IPS DF 6.9 (cell line): ENCODE data around the gene SRSF8.

Experiments
- DNase-seq: peaks from one replicate; pipeline ENCODE4 v3.0.0-alpha.2; 2013; ENCODE audit warnings: low read depth, low spot score
- H3K27ac ChIP-seq: one replicate; pipeline ENCODE4 v1.5.1; 2013; ENCODE audit warnings: low read length, control low read depth
- H3K27me3 ChIP-seq: 2 replicates; pipeline ENCODE4 v1.6.1; 2013; ENCODE audit warnings: mild to moderate bottlenecking, low read length; ENCODE audit not compliant: control insufficient read depth, insufficient read depth
- H3K36me3 ChIP-seq: 2 replicates; pipeline ENCODE4 v1.6.1; 2013; ENCODE audit warnings: low read length; ENCODE audit not compliant: control insufficient read depth, insufficient read depth
- H3K4me1 ChIP-seq: 2 replicates; pipeline ENCODE4 v1.6.1; 2013; ENCODE audit warnings: low read length; ENCODE audit not compliant: control insufficient read depth, insufficient read depth
- H3K4me3 ChIP-seq: 2 replicates; pipeline ENCODE4 v1.5.1; 2013; ENCODE audit warnings: mild to moderate bottlenecking, low read length
- H3K9me3 ChIP-seq: 2 replicates; pipeline ENCODE4 v1.6.1; 2013; ENCODE audit warnings: low read length, inconsistent platforms; ENCODE audit not compliant: control insufficient read depth, insufficient read depth
- WGBS: extraction: QIAGEN DNeasy Blood & Tissue Kit; methylation state at CpG from one replicate; pipeline ENCODE4 v1.1.7; 2013; ENCODE audit warnings: mixed read lengths, missing lambda C conversion rate; ENCODE audit not compliant: insufficient read length, insufficient coverage; 5-methylcytosine and 5-hydroxymethylcytosine counted together

The SRSF8 gene

DNA sequence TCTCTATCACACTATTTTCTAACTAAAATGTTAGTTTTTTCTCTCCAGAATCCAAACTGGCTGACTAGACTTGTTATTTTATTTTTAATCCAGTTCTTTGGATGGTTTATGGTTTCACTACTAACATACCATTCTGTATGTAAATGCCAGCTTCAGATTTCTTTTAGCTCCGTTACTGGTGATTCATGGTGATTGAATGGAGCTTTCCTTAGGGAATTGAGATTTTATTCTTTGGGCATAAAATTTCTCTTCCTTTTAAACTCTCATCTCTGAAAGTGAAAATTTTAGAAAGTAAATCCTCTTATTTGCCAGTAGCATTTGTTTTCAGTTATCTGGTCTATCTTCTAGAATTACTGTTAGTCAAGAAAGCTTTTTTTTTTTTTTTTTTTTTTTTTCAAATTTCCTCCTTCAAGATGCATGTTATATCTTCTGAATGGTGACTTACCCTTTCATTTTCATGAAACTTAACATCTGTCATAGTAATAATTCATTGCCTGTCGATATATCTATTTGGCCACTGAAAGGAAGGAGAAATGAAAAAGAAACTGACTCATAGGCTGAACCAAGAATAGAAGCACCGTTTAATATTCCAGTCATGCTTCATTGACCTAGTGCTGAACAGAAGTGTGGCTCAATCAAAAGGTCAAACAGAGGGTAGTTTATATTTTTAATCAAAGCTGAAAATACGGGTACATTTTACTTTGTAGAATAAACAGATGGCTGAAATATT is 29.3 kb downstream of the SRSF8 start:
- H3K27ac ChIP-seq, result no peak overlapping the region
- no peak overlapping the region for H3K4me3 ChIP-seq
- peaks cover 9% of the 10 kb centered on the region for H3K27me3 ChIP-seq
- DNase-seq, result no peak
- H3K4me1 ChIP-seq, result no peaks in the 10 kb centered on the region; the same call in 1 of the 2 replicates
- H3K9me3 ChIP-seq, result no peaks in the 10 kb centered on the region
- H3K36me3 ChIP-seq, result no peaks in the 10 kb centered on the region
- no CpG with 5 or more reads among the region's 4 CpGs for WGBS

DNA sequence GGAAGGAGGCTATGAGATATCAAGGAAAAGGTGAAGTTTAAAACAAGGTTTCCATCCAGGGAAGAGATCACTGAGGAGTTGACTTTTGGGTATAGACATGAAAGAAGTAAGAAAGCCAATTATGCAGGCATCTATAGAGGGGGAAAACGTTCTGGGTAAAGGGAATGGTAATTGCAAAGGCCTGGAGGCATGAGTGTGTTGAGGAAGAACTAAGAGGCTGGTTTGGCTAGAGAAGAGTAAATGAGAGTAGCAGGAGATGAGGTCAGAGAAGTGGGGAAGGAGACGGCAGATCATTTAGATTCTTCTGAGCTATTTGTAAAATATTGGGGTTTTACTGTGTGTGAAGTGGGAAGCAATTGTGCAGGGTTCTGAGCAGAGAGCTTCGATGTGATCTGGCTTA is 30.5 kb downstream of the SRSF8 start:
- whole genome bisulfite sequencing, result no CpG with 5 or more reads among the region's 3 CpGs
- H3K4me1 ChIP-seq, result no peaks in the 10 kb centered on the region; the same call in 1 of the 2 replicates
- H3K27me3 ChIP-seq, result no peaks in the 10 kb centered on the region; the same call in 1 of the 2 replicates
- H3K4me3 ChIP-seq, result no peak overlapping the region
- DNase-seq, result no peak
- no peaks in the 10 kb centered on the region for H3K36me3 ChIP-seq
- H3K27ac ChIP-seq, result no peak overlapping the region
- no peaks in the 10 kb centered on the region for H3K9me3 ChIP-seq

DNA sequence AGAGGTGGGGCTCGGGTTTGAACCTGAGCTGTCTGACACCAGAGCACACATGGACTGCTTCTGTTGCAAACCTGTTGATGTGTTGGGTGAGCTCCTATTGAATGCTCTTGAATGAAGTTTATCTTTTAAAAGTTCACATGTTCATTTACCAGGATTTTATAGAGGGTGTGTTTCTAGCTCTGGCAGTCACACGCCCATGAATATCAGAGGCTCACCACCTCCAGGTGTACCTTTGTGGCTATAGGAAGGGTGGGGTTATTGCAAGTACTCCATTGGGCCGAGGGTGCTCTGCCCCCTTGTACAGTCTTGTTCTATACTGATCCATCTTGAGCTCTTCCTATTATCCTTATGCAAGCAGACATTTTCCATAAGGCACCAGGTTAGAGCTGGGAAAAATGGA is 32.1 kb downstream of the SRSF8 start:
- WGBS, result no CpG with 5 or more reads among the region's 3 CpGs
- Histone ChIP-seq H3K36me3 (no peaks in the 10 kb centered on the region), H3K4me1 (no peaks in the 10 kb centered on the region), H3K27ac (no peak overlapping the region), H3K27me3 (no peaks in the 10 kb centered on the region), H3K4me3 (no peak overlapping the region), H3K9me3 (no peaks in the 10 kb centered on the region)
- DNase-seq, result no peak

DNA sequence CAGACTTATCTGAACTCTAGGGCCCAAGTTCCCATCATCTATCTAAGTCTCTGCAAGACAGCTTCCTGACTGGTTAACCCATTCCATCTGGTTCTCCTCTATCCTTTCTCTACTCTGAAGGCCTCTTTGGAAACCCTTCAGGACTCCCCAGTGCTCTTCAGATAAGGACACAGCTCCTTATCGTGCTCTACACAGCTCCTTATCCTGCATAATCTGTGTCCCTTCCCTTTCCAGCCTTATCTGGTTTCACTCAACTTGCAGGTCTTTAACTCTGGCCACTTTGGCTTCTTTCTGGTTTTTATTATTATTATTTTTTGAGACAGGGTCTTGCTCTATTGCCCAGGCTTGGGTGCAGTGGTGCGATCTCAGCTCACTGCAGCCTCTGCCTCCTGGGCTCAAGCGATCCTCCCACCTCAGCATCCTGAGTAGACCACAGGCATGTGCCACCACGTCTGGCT is 33.5 kb downstream of the SRSF8 start:
- H3K27ac ChIP-seq, result no peak overlapping the region
- H3K4me3 ChIP-seq, result no peak overlapping the region
- H3K36me3 ChIP-seq, result no peaks in the 10 kb centered on the region
- no CpG with 5 or more reads among the region's 4 CpGs for WGBS
- no peak for DNase-seq
- no peaks in the 10 kb centered on the region for H3K9me3 ChIP-seq
- no peaks in the 10 kb centered on the region for H3K27me3 ChIP-seq
- H3K4me1 ChIP-seq, result no peaks in the 10 kb centered on the region

DNA sequence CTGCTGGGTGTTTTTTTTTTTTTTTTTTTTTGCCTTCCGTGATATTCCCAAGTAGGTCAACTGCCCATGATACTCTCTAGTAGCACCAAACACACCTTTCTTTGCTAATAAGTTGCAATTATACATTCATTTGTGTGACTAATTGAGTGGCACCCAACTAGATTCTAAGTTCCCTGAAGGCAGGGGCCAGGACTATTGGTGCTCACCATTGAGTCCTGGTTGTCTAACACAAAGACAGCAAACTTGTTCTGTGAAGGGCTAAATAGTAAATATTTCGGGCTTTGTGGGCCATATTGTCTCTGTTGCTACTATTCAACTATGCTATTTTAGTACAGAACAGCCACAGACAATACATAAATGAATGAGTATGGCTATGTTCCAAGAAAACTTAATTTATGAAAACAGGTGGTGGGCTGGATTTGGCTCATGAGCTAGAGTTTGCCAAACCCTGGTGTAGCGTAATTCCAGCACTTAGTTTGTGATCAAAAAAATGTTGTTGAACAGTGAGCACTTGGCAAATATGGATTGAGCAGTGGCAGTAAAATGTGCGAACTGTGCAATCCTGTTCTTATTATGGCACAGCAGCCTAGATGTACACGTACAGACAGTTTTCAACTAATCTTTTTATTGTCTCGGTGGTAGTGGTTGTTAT is 34.3 kb downstream of the SRSF8 start:
- Histone ChIP-seq H3K36me3 (no peaks in the 10 kb centered on the region), H3K4me3 (no peak overlapping the region), H3K4me1 (no peaks in the 10 kb centered on the region), H3K9me3 (no peaks in the 10 kb centered on the region), H3K27ac (no peak overlapping the region), H3K27me3 (no peaks in the 10 kb centered on the region)
- no peak for DNase-seq
- no CpG with 5 or more reads among the region's 6 CpGs for WGBS

DNA sequence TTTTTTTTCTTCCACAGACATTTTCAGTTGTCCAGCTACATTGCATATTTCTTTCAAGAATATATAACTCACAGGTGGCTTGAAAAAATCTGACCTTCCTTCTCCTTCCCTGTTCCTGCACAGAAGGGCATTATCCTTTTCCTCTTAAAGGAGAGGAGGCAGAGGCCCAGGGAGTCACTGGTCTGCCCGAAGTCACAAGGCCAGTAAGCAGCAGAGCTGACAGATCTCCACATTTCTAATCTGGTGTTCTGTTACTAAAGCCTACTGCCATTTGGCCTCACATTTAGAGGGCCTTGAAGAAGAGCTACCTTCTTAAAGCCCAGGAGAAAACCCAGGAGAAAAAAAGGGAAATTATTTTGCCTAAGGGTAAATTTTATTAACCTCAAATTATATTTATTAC is 35.2 kb downstream of the SRSF8 start:
- Histone ChIP-seq H3K4me1 (no peaks in the 10 kb centered on the region), H3K4me3 (no peak overlapping the region), H3K27ac (no peak overlapping the region), H3K27me3 (no peaks in the 10 kb centered on the region), H3K36me3 (no peaks in the 10 kb centered on the region), H3K9me3 (no peaks in the 10 kb centered on the region)
- no CpG with 5 or more reads among the region's 1 CpG for WGBS
- DNase-seq, result no peak

DNA sequence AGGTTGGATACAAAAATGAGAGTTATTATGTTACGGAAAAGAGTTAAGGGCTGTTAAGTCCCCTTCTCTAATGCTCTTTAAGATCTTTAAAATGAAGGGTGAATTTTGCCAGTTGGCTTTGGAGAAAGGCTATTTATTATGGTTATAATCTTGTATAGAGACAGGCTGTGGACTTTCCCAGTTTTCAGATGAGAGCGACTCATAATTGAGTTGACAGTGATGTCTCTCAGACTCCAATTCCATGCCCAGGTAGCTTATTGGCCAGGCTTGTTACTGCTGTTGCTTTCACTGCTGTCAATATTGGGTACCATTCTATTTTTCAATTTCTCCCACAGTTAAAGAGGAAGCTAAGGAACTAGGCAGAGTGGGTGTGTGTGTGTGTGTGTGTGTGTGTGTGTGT is 36.0 kb downstream of the SRSF8 start:
- no peak overlapping the region for H3K4me3 ChIP-seq
- H3K4me1 ChIP-seq, result no peaks in the 10 kb centered on the region
- H3K27me3 ChIP-seq, result no peaks in the 10 kb centered on the region
- H3K9me3 ChIP-seq, result no peaks in the 10 kb centered on the region
- H3K27ac ChIP-seq, result no peak overlapping the region
- H3K36me3 ChIP-seq, result no peaks in the 10 kb centered on the region
- no peak for DNase-seq
- 100% methylated on average over 1 of the region's 2 CpGs for WGBS

DNA sequence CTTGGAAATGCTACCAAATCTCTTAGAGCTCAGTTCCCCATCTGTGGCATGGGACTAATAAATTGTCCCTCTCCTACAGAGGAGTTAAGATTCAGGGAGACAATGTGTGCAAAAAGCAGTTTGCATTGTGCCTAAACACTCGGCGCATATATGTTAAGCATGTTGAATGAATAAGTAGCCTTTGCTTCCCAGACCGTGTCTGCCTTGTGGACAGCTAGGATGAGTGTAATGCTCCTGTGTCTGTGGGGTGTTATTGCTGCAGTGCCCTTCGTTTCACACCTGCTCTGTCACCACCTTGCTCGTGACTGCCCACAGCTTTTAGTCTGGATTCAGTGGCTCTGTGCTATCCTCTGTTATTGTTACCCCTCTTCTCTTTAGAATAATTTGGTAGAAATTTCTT is 37.0 kb downstream of the SRSF8 start:
- no CpG with 5 or more reads among the region's 5 CpGs for WGBS
- Histone ChIP-seq H3K27me3 (no peaks in the 10 kb centered on the region), H3K27ac (no peak overlapping the region), H3K36me3 (no peaks in the 10 kb centered on the region), H3K4me3 (no peak overlapping the region), H3K4me1 (peaks cover 2% of the 10 kb centered on the region; the same call in 1 of the 2 replicates), H3K9me3 (no peaks in the 10 kb centered on the region)
- DNase-seq, result no peak

DNA sequence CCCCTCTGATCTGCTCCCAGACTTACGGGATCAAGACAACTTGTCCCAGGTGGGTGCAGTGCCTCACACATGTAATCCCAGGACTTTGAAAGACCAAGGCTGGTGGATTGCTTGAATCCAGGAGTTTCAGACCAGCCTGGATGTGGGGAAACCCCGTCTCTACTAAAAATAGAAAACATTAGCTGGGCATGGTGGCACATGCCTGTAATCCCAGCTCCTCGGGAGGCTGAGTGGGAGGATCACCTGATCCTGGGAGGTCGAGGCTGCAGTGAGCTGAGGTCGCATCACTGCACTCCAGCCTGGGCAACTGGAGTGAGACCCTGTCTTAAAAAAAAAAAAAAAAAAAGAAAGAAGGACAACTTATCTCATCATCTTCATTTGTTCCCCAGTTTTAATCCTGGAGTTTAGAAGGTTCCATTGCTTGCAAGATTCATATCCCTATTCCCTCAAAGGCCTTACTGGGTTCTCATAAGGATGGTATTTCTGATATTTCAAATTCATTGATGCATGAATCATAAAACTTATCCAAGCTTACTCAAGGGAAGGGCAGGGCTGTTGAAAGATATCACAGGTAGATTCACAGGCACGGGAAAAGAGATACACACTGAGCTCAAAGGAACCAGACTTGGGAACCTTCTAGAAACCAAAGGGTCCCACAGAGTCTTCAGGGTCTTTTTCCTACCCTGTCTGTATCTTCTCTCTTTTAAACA is 37.6 kb downstream of the SRSF8 start:
- H3K4me3 ChIP-seq, result no peak overlapping the region
- WGBS, result no CpG with 5 or more reads among the region's 6 CpGs
- H3K27ac ChIP-seq, result no peak overlapping the region
- no peaks in the 10 kb centered on the region for H3K9me3 ChIP-seq
- no peaks in the 10 kb centered on the region for H3K27me3 ChIP-seq
- peaks cover 2% of the 10 kb centered on the region; the same call in 1 of the 2 replicates for H3K4me1 ChIP-seq
- DNase-seq, result no peak
- no peaks in the 10 kb centered on the region for H3K36me3 ChIP-seq

DNA sequence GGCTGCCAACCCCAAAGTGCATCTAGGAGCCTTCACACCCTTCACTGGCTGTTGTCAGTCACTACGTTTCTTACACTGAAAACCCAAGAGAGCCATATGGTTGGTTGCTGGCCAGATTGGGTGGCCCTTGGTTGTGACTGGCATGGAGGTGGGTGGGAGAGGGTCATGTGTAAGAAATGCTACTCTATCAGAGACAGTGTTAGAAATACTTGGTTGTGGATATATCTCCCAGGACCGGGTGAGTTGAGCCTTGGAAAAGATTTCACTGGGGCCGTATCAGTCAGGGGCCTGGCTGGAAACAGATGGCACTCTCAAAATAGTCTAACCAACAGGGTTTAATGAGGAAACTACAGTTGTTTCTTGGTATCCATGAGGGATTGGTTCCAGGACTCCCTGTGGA is 38.1 kb downstream of the SRSF8 start:
- DNase-seq, result no peak
- no peaks in the 10 kb centered on the region for H3K9me3 ChIP-seq
- H3K4me1 ChIP-seq, result peaks cover 2% of the 10 kb centered on the region; the same call in 1 of the 2 replicates
- H3K4me3 ChIP-seq, result no peak overlapping the region
- no peaks in the 10 kb centered on the region for H3K36me3 ChIP-seq
- WGBS, result no CpG with 5 or more reads among the region's 3 CpGs
- no peaks in the 10 kb centered on the region for H3K27me3 ChIP-seq
- no peak overlapping the region for H3K27ac ChIP-seq
